Measurements from ENCODE around the gene PIGW.

Gene PIGW

DNA sequence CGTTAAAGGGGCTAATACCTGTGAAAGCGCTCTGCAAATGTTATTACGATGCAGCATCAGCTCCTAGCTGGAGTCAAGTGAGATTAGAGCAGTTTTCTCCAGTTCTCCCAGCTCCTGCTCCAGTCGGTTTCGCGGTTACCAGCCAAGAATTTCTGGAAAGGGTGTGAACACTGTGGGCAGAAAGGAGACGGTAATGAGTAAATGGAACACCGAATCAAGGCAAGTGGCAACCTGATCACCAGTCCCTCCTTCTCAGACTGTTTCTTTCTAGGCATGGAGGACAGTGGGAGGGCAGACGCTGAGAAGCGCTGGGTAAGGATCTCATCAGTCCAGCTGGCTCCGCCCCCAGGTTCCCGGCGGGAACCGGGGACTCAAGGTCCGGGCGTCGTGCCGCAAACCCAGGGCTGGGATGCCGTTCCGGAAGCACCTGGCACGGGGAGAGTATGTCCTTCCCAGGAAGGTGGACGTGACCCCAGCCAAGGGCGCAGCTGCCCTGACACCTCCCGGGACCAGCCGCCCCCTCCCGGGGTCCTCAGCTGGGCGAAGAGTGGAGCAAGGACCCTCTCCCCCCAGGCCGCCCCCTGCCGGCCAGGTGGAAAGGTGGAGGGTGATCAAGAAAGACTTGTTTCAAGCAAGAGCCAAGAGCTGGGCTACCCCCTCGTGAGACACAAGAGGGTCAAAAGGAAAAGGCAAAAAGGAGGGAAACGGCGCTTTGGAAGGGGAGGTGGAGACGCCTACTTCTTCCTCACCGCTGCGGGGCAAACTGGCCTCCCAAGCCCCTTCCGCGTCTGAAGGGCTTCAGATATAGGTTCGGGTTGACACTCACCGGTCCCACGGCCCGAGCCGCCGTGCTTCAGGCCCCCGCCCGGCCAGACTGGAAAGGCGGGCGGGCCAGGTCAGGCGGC, 600 bp upstream of the PIGW start:
- peaks cover 6% of the 10 kb centered on the region for H3K4me1 ChIP-seq (ENCODE audit: control insufficient read depth, insufficient read depth, low read length)
- H3K9me3 ChIP-seq (ENCODE audit: control insufficient read depth, insufficient read depth, low read length), result no peaks in the 10 kb centered on the region
- H3K36me3 ChIP-seq (ENCODE audit: control insufficient read depth, insufficient read depth, low read length), result peaks cover 23% of the 10 kb centered on the region
- peak overlapping the region; percentile 96 for H3K4me3 ChIP-seq (ENCODE audit: low read depth, low read length)
- peak overlapping the region; percentile 94 for H3K9ac ChIP-seq (ENCODE audit: low read depth, low read length)
- no peaks in the 10 kb centered on the region for H3K27me3 ChIP-seq (ENCODE audit: control insufficient read depth, insufficient read depth, low read length)

GRCh38 chr17:36535669-36536081, 888 bp downstream of the PIGW start:
- no peaks in the 10 kb centered on the region for H3K9me3 ChIP-seq (ENCODE audit: control insufficient read depth, insufficient read depth, low read length)
- peaks cover 20% of the 10 kb centered on the region for H3K36me3 ChIP-seq (ENCODE audit: control insufficient read depth, insufficient read depth, low read length)
- H3K4me3 ChIP-seq (ENCODE audit: low read depth, low read length), result peak overlapping the region; percentile 96
- H3K9ac ChIP-seq (ENCODE audit: low read depth, low read length), result peak overlapping the region; percentile 84
- no peaks in the 10 kb centered on the region for H3K27me3 ChIP-seq (ENCODE audit: control insufficient read depth, insufficient read depth, low read length)
- H3K4me1 ChIP-seq (ENCODE audit: control insufficient read depth, insufficient read depth, low read length), result peaks cover 6% of the 10 kb centered on the region

DNA sequence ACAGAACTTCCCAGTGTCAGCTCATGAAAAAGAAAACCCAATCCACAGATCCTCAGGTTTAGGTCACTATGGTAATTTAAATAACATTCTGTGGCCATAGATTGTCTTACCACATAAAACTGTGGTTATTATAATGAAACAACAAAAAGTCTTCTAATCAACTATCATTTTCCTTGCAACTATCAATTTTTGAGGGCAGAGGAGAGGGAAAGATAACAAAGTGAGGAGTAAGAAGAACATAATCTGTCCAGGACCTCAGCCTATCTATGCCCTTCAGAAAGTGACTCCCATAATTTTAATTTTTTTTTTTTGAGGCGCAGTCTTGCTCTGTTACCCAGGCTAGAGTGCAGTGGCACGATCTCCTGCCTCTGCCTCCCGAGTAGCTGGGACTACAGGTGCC, 5.9 kb downstream of the PIGW start:
- Histone ChIP-seq H3K36me3 (ENCODE audit: control insufficient read depth, insufficient read depth, low read length) (no peaks in the 10 kb centered on the region), H3K27me3 (ENCODE audit: control insufficient read depth, insufficient read depth, low read length) (no peaks in the 10 kb centered on the region), H3K4me1 (ENCODE audit: control insufficient read depth, insufficient read depth, low read length) (no peaks in the 10 kb centered on the region), H3K4me3 (ENCODE audit: low read depth, low read length) (no peak overlapping the region), H3K9me3 (ENCODE audit: control insufficient read depth, insufficient read depth, low read length) (no peaks in the 10 kb centered on the region), H3K9ac (ENCODE audit: low read depth, low read length) (no peak overlapping the region)

- no peaks in the 10 kb centered on the region for H3K36me3 ChIP-seq (ENCODE audit: control insufficient read depth, insufficient read depth, low read length)
- no peaks in the 10 kb centered on the region for H3K4me1 ChIP-seq (ENCODE audit: control insufficient read depth, insufficient read depth, low read length)
- H3K4me3 ChIP-seq (ENCODE audit: low read depth, low read length), result no peak overlapping the region
- H3K9ac ChIP-seq (ENCODE audit: low read depth, low read length), result no peak overlapping the region
- no peaks in the 10 kb centered on the region for H3K9me3 ChIP-seq (ENCODE audit: control insufficient read depth, insufficient read depth, low read length)
- no peaks in the 10 kb centered on the region for H3K27me3 ChIP-seq (ENCODE audit: control insufficient read depth, insufficient read depth, low read length)
These were observed 8.0 kb downstream of the PIGW start for GRCh38 chr17:36542755-36543154.

GRCh38 chr17:36544044-36544306, 9.2 kb downstream of the PIGW start:
- Histone ChIP-seq H3K9ac (ENCODE audit: low read depth, low read length) (peak overlapping the region; percentile 85), H3K4me3 (ENCODE audit: low read depth, low read length) (peak overlapping the region; percentile 93), H3K9me3 (ENCODE audit: control insufficient read depth, insufficient read depth, low read length) (no peaks in the 10 kb centered on the region), H3K4me1 (ENCODE audit: control insufficient read depth, insufficient read depth, low read length) (no peaks in the 10 kb centered on the region), H3K36me3 (ENCODE audit: control insufficient read depth, insufficient read depth, low read length) (no peaks in the 10 kb centered on the region), H3K27me3 (ENCODE audit: control insufficient read depth, insufficient read depth, low read length) (no peaks in the 10 kb centered on the region)

DNA sequence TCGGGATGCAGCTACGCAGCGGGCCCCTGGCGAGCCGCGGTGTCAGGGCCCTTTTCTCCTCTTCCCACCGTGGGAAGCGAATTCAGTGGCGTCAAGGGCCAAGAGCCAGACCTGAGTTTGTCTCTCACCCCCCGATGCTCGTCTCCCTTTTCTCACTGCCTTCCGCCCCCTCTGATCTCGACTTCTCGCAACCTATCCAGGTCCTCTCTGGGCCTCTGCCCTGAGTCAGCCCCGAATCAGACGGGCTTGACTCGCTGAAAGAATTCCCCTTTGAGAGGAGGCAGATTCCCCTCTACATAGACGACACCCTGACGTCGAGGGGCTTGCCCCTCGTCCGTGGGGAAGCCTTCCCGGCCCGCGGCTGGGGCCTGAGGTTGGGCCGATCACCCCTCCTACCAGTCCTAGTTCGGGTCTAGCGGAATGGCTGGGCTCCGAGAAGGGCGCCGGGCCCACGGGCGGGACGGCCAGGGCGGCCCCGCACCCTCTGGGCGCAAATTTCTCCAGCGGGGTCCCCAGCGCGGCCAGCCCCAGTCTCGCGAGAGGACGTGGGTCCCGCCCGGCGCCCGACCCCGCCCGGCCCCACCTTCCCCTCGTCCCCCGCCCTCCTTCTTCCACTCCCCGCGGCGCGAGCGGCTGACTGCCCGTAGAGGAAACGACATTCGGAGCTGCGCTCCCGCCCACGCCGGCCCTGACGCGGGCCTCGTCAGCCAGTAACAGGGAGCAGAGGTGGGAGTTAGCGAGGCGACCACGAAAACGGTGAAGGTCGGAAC, 9.7 kb downstream of the PIGW start, which contains the start of gene GGNBP2:
TSS of gene GGNBP2 (plus strand) at position 613 of the 770 bp plus-strand sequence. CDS start 806 bp downstream, outside the sequence.
- no peaks in the 10 kb centered on the region for H3K27me3 ChIP-seq (ENCODE audit: control insufficient read depth, insufficient read depth, low read length)
- H3K4me3 ChIP-seq (ENCODE audit: low read depth, low read length), result peak within 1 kb of the TSS; percentile 93
- no peaks in the 10 kb centered on the region for H3K36me3 ChIP-seq (ENCODE audit: control insufficient read depth, insufficient read depth, low read length)
- peak within 1 kb of the TSS; percentile 85 for H3K9ac ChIP-seq (ENCODE audit: low read depth, low read length)
- H3K4me1 ChIP-seq (ENCODE audit: control insufficient read depth, insufficient read depth, low read length), result no peaks in the 10 kb centered on the region
- no peaks in the 10 kb centered on the region for H3K9me3 ChIP-seq (ENCODE audit: control insufficient read depth, insufficient read depth, low read length)

DNA sequence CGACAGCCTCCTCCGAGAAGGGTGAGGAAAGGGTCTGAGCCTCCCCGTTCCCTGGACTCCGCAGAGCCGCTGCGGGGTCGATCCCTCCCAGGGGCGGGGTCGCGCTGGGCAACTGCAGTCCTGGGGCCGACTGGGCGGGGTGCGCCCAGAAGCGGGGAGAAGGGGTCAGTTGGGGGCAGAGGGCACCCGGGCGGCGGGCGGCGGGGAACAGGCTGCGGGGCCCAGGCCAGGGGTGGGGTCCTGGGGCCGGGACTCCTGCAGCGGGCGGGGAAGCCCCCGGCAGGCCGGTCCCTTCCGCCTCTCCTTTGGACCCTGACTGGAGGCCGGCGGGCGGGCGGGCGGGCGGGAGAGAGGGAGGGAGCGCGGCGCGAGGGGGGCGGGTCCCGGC, 10.3 kb downstream of the PIGW start:
- Histone ChIP-seq H3K9ac (ENCODE audit: low read depth, low read length) (peak overlapping the region; percentile 85), H3K36me3 (ENCODE audit: control insufficient read depth, insufficient read depth, low read length) (no peaks in the 10 kb centered on the region), H3K4me3 (ENCODE audit: low read depth, low read length) (peak overlapping the region; percentile 89), H3K27me3 (ENCODE audit: control insufficient read depth, insufficient read depth, low read length) (no peaks in the 10 kb centered on the region), H3K4me1 (ENCODE audit: control insufficient read depth, insufficient read depth, low read length) (no peaks in the 10 kb centered on the region), H3K9me3 (ENCODE audit: control insufficient read depth, insufficient read depth, low read length) (no peaks in the 10 kb centered on the region)

DNA sequence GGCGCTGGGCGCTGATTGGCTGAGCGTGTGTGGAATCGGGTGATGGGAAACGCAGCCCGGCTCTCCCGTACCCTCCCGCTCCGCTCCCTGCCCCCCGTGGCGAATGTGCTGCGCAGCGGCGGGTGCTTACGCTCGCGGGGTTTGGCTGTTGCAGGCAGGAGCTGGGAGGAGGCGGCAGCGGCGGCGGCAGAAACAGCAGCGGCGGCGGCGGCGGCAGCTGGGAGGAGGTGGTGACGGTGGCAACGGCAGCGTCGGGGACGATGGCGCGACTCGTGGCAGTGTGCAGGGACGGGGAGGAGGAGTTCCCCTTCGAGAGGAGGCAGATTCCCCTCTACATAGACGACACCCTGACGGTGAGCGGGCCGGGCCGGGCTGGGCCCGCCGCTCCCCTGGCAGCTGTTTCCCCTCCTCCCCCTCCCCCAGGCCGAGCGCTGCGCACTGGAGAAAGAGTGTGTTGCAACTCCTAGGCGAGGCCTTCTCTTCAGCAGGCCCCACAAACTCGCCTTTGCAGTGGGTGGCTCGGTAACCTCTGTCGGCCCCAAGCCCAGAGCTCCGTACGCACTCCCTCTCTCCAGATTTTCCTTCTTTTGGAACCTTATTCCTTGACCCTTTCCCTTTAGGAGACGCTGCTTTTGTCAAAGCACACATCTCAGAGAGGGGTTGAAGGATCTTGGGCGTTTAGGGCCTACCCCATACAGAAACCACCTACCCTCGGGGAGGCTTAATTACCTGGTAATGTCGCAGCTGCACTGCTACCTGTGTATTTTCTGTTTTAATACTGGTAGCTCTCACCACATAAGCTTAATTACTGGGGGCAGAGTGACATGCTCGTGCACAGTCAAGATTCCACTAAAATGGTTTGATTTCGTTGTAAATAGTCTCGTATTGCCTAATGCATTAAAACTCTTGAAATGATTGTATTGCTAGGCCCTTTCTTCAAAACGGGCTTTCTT, 11.0 kb downstream of the PIGW start:
- Histone ChIP-seq H3K27me3 (ENCODE audit: control insufficient read depth, insufficient read depth, low read length) (no peaks in the 10 kb centered on the region), H3K4me1 (ENCODE audit: control insufficient read depth, insufficient read depth, low read length) (no peaks in the 10 kb centered on the region), H3K9ac (ENCODE audit: low read depth, low read length) (peak overlapping the region; percentile 77), H3K4me3 (ENCODE audit: low read depth, low read length) (peak overlapping the region; percentile 93), H3K9me3 (ENCODE audit: control insufficient read depth, insufficient read depth, low read length) (no peaks in the 10 kb centered on the region), H3K36me3 (ENCODE audit: control insufficient read depth, insufficient read depth, low read length) (no peaks in the 10 kb centered on the region)

- Histone ChIP-seq H3K4me3 (ENCODE audit: low read depth, low read length) (peak overlapping the region; percentile 93), H3K9me3 (ENCODE audit: control insufficient read depth, insufficient read depth, low read length) (no peaks in the 10 kb centered on the region), H3K4me1 (ENCODE audit: control insufficient read depth, insufficient read depth, low read length) (no peaks in the 10 kb centered on the region), H3K27me3 (ENCODE audit: control insufficient read depth, insufficient read depth, low read length) (no peaks in the 10 kb centered on the region), H3K36me3 (ENCODE audit: control insufficient read depth, insufficient read depth, low read length) (no peaks in the 10 kb centered on the region), H3K9ac (ENCODE audit: low read depth, low read length) (peak overlapping the region; percentile 77)
These were observed 11.8 kb downstream of the PIGW start for GRCh38 chr17:36546418-36547093.

DNA sequence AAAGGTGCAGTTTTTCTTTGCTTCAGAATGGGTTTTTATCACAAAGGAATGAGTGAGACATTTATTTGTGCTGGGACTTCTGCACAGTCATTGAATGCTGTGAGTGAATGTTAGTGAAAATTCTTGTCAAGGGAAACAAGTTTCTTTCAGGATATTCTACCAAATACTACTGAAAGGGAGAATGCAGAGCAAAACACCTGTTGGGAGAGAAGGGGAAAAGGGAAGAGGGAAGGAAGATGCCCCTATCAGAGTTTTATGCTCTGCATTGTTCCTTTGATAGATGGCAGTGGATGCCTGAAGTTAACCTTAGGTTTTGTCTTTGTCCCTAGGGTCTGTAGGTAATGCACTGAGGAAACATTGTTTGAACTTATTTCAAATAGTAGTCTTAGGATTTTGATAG, 13.0 kb downstream of the PIGW start:
- Histone ChIP-seq H3K4me3 (ENCODE audit: low read depth, low read length) (no peak overlapping the region), H3K27me3 (ENCODE audit: control insufficient read depth, insufficient read depth, low read length) (no peaks in the 10 kb centered on the region), H3K9me3 (ENCODE audit: control insufficient read depth, insufficient read depth, low read length) (no peaks in the 10 kb centered on the region), H3K9ac (ENCODE audit: low read depth, low read length) (no peak overlapping the region), H3K36me3 (ENCODE audit: control insufficient read depth, insufficient read depth, low read length) (no peaks in the 10 kb centered on the region), H3K4me1 (ENCODE audit: control insufficient read depth, insufficient read depth, low read length) (no peaks in the 10 kb centered on the region)

Measured in iPS-15b (cell line).